Large intestine (tissue), 3 donors: ENCODE data around the gene CA10. TPM values are rescaled to one million over a fixed set of nuclear protein-coding genes. Genes with fewer than 3 reads are reported as not detected.

Experiments
- DNase-seq, 2 donors: peaks; one replicate each; pipeline versions ENCODE4 v3.0.0 to v3.0.0-alpha.2; 2013
- H3K27ac ChIP-seq: one replicate; pipeline ENCODE4 v1.5.1; 2013; ENCODE audit warnings: low read length
- H3K27me3 ChIP-seq: 2 replicates; pipeline ENCODE4 v1.6.1; 2013; ENCODE audit warnings: low read length; ENCODE audit not compliant: control insufficient read depth, insufficient read depth
- H3K36me3 ChIP-seq: 2 replicates; pipeline ENCODE4 v1.6.1; 2013; ENCODE audit warnings: low read length; ENCODE audit not compliant: control insufficient read depth, insufficient read depth
- H3K4me1 ChIP-seq: one replicate; pipeline ENCODE4 v1.6.1; 2013; ENCODE audit warnings: low read length; ENCODE audit not compliant: control insufficient read depth, insufficient read depth
- H3K4me3 ChIP-seq: one replicate; pipeline ENCODE4 v1.5.1; 2013; ENCODE audit warnings: low read length
- H3K9me3 ChIP-seq: one replicate; pipeline ENCODE4 v1.6.1; 2013; ENCODE audit warnings: mild to moderate bottlenecking, low read depth, low read length, moderate library complexity; ENCODE audit not compliant: control insufficient read depth
- WGBS: methylation state at CpG from one replicate; pipeline ENCODE4 v1.1.5; 2013; ENCODE audit warnings: low lambda C conversion rate; ENCODE audit not compliant: insufficient coverage; 5-methylcytosine and 5-hydroxymethylcytosine counted together
- polyA plus RNA-seq: library from polyadenylated mRNA; unstranded; fragments of 120-200 nt; gene quantifications from one replicate; pipeline ENCODE4 v1.2.1, GENCODE V29; 2013

CA10 gene
- polyA plus RNA-seq, 1 donor = 1.2 TPM

GRCh38 chr17:51674579-51675255, 483.8 kb downstream of the CA10 start:
- Histone ChIP-seq H3K4me1 (no peaks in the 10 kb centered on the region), H3K4me3 (no peak overlapping the region), H3K9me3 (no peaks in the 10 kb centered on the region), H3K27ac (no peak overlapping the region), H3K36me3 (no peaks in the 10 kb centered on the region), H3K27me3 (no peaks in the 10 kb centered on the region)
- 66% methylated on average over 7 of the region's 12 CpGs for WGBS
- no peak for DNase-seq

- no peaks in the 10 kb centered on the region for H3K36me3 ChIP-seq
- DNase-seq = no peak
- H3K4me1 ChIP-seq = no peaks in the 10 kb centered on the region
Observed at GRCh38 chr17:51673070-51673469, 485.4 kb downstream of the CA10 start.

GRCh38 chr17:51672065-51672464, 486.4 kb downstream of the CA10 start:
- H3K36me3 ChIP-seq = no peaks in the 10 kb centered on the region
- DNase-seq = no peak
- H3K4me3 ChIP-seq = no peak overlapping the region
- WGBS = no CpG with 5 or more reads among the region's 4 CpGs
- H3K27ac ChIP-seq = no peak overlapping the region
- no peaks in the 10 kb centered on the region for H3K4me1 ChIP-seq
- H3K27me3 ChIP-seq = no peaks in the 10 kb centered on the region
- H3K9me3 ChIP-seq = peaks cover 7% of the 10 kb centered on the region

More at GRCh38 chr17:51673070-51673469, 485.4 kb downstream of the CA10 start:
- peaks cover 7% of the 10 kb centered on the region for H3K9me3 ChIP-seq
- H3K27me3 ChIP-seq = no peaks in the 10 kb centered on the region
- H3K27ac ChIP-seq = no peak overlapping the region
- no peak overlapping the region for H3K4me3 ChIP-seq

- no peak overlapping the region for H3K27ac ChIP-seq
- no peaks in the 10 kb centered on the region for H3K27me3 ChIP-seq
- DNase-seq = no peak
- no peak overlapping the region for H3K4me3 ChIP-seq
- no peaks in the 10 kb centered on the region for H3K4me1 ChIP-seq
- peaks cover 7% of the 10 kb centered on the region for H3K9me3 ChIP-seq
- H3K36me3 ChIP-seq = no peaks in the 10 kb centered on the region
- whole genome bisulfite sequencing = 100% methylated on average over 1 of the region's 3 CpGs
Observed at GRCh38 chr17:51670899-51671298, 487.6 kb downstream of the CA10 start.

- no CpG with 5 or more reads among the region's 11 CpGs for WGBS
- H3K4me1 ChIP-seq = no peaks in the 10 kb centered on the region
- peaks cover 7% of the 10 kb centered on the region for H3K9me3 ChIP-seq
- no peaks in the 10 kb centered on the region for H3K27me3 ChIP-seq
- no peaks in the 10 kb centered on the region for H3K36me3 ChIP-seq
- no peak overlapping the region for H3K4me3 ChIP-seq
- no peak for DNase-seq
- no peak overlapping the region for H3K27ac ChIP-seq
Observed at GRCh38 chr17:51668963-51669246, 489.6 kb downstream of the CA10 start.

GRCh38 chr17:51668155-51668962, 490.2 kb downstream of the CA10 start:
- Histone ChIP-seq H3K4me3 (no peak overlapping the region), H3K36me3 (no peaks in the 10 kb centered on the region), H3K4me1 (no peaks in the 10 kb centered on the region), H3K27ac (no peak overlapping the region), H3K9me3 (peaks cover 7% of the 10 kb centered on the region), H3K27me3 (no peaks in the 10 kb centered on the region)
- no peak for DNase-seq
- no CpG with 5 or more reads among the region's 21 CpGs for WGBS

- Histone ChIP-seq H3K36me3 (no peaks in the 10 kb centered on the region), H3K27ac (no peak overlapping the region), H3K4me1 (no peaks in the 10 kb centered on the region), H3K4me3 (no peak overlapping the region), H3K9me3 (peaks cover 7% of the 10 kb centered on the region), H3K27me3 (no peaks in the 10 kb centered on the region)
- no CpG with 5 or more reads among the region's 2 CpGs for WGBS
- no peak for DNase-seq
Observed at GRCh38 chr17:51667706-51668083, 490.8 kb downstream of the CA10 start.

- H3K4me1 ChIP-seq = no peaks in the 10 kb centered on the region
- H3K9me3 ChIP-seq = peaks cover 7% of the 10 kb centered on the region
- WGBS = 100% methylated on average over 1 of the region's 1 CpG
- H3K27ac ChIP-seq = no peak overlapping the region
- no peak for DNase-seq
- no peak overlapping the region for H3K4me3 ChIP-seq
- H3K36me3 ChIP-seq = no peaks in the 10 kb centered on the region
- no peaks in the 10 kb centered on the region for H3K27me3 ChIP-seq
Observed at GRCh38 chr17:51666971-51667705, 491.4 kb downstream of the CA10 start.

- no peak for DNase-seq
- Histone ChIP-seq H3K4me3 (no peak overlapping the region), H3K9me3 (no peaks in the 10 kb centered on the region), H3K27ac (no peak overlapping the region), H3K27me3 (no peaks in the 10 kb centered on the region), H3K4me1 (no peaks in the 10 kb centered on the region), H3K36me3 (no peaks in the 10 kb centered on the region)
- no CpG with 5 or more reads among the region's 2 CpGs for WGBS
Observed at GRCh38 chr17:51662204-51663056, 496.1 kb downstream of the CA10 start.

GRCh38 chr17:51661403-51661802, 497.1 kb downstream of the CA10 start:
- no peak for DNase-seq

More at GRCh38 chr17:51661403-51661802, 497.1 kb downstream of the CA10 start:
- Histone ChIP-seq H3K4me1 (no peaks in the 10 kb centered on the region), H3K9me3 (no peaks in the 10 kb centered on the region), H3K36me3 (no peaks in the 10 kb centered on the region), H3K27ac (no peak overlapping the region), H3K27me3 (no peaks in the 10 kb centered on the region), H3K4me3 (no peak overlapping the region)
- WGBS = no CpG with 5 or more reads among the region's 4 CpGs
